ENCODE measurements around the gene TMEM240.
"Not testable (repeated sequence)": the region's sequence is repeated elsewhere in the genome, so short reads cannot be mapped to it uniquely, and the experiment has no call there.

Gene TMEM240

DNA sequence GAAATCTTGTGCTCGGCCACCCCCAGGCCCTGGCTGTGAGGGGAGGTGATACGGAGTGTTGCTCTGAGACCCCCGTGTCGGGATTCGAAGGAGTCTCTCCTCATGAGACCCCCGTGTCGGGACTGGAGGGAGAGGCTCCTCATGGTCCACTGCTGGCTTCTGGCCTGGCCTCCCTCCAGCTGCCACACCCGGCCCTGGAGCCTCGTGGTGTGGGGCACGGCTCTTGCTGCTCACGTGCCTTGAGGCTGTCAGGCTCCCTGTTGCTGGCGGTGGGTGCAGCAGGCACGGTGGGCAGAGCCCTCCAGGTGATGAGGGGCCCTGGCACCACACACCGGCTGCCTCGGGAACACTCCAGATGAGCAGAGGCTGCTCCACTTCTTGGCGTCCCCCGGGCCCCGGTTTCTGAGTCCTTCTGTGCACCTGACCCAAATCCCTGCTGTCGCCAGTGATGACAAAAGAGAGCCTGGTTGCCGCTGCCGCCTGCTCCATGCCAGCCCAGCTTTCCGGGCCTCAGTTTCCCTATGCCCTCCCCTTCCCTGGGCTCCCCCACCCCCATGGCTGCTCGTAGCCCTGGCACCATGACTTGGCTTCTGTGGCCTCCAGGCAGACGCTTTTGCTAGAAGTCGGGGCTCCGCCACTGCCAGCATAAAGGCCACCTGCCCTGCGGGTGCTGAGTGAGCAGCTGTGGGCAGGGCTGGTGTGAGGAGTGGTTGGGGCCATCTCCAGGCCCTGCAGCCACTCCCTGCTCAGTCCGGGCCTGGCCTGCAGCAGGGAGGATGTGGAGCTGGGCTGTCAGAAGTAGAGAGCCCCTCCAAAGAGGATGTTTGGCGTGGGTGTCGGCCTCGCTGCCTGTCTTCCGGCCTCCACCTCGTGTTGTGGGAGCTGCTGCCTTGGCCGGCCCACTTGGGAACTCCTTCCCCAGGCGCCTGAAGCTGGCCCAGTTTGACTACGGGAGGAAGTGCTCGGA lies 11.8 kb downstream of the TMEM240 start:
- no peak for DNase-seq
- intact Hi-C loops (cut with DNase I): no loop called here

DNA sequence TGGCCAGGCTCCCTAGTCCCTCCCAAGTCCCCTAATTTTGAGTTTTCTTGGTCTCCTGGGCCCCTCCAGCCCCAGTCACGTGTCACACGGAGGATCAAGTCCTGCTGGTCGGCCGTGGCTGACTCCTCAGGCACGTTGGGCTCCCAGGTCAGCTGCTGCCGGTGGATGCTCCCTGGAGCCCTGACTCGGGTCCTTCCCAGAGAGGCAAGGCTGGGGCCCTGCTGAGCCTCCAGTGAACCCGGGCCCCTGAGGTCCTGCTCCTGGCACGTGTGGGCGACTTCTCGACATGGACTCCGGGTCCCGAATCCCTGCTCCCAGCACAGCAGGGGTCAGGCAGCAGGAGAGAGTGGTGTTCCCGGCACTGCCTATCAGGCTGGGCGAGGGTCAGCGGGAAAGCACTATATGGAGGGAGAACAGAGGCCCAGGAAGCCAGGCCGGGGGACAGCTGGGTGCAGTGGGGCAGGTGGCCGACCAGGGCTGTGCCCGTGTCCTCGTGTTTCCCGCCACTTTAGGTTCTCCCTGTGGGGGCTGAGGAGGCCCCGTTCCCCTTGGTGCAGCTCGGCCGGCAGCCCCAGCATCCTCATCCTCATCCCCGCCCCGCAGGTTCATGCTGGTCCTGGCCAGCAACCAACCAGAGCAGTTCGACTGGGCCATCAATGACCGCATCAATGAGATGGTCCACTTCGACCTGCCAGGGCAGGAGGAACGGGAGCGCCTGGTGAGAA lies 13.2 kb downstream of the TMEM240 start:
- intact Hi-C loops (cut with DNase I): no loop called here

DNA sequence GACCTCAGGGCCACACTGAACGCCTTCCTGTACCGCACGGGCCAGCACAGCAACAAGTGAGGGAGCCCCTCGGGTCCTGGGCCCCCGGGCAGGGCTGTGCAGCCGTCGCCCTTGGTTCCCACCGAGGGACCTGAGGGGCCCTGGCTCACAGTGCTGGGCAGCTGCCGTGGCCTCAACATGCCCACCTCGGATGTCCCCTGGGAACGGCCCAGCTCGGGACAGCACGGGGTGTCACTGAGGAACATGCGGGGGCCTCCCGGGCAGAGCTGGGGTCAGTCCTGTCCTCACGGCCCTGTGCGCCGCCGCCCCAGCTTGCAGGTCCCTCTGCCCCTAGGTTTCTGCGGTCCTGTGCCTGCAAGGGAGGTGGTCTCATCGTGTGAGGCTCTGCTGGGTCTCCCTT lies 13.9 kb downstream of the TMEM240 start:
- intact Hi-C loops (cut with DNase I); DNase-seq: not testable (repeated sequence)

More for the DNA sequence above, 13.2 kb downstream of the TMEM240 start:
- no peak for DNase-seq

DNA sequence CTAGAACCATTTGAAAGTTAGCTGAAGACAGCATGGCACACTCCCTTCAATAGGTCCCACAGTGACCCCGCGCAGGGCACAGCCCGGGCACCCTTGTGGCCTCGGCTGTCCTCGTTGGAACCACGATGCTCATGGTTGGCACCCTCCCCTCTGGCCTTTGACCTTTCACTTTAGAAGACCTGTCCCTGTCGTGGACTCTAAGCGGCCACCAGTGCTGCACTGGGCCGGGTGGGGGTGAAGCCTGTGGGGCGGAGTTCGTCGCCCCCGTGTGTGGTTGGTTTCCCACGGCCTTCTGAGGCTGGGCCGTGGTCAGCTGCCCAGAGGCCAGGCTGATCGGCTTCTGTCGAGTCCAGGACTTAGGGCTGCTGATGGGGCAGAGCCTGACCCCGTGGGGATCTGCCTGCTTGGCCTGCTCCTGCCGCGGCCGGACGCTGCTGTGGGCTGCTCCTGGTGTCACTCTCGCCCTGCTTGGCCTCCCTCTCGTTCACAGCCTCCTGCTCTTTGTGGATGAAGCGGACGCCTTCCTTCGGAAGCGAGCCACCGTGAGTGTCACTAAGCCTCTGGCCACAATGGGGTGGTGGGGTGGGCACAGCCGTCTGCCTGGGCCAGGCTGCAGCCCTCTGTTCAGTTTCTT lies 15.6 kb downstream of the TMEM240 start:
- DNase-seq; intact Hi-C loops (cut with DNase I): not testable (repeated sequence)

DNA sequence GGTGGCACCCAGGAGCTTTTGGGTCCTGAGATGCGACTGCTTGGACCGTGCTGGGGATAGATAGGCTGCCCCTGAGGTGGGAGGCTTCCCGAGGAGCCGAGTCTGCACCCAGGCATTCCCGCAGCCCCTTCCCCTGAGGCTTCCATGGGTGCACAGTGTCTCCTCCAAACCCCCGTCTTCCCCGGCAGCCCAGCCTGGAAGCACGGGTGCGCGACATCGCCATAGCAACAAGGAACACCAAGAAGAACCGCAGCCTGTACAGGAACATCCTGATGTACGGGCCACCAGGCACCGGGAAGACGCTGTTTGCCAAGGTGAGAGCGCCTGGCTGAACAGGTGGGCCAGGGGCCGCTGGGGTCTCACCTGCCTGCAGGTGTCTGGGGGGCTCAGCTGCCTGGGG lies 16.8 kb downstream of the TMEM240 start:
- peak in 2 of 10 donors; percentile 40 to 89 for DNase-seq
- intact Hi-C loops (cut with DNase I): not testable (repeated sequence)

DNA sequence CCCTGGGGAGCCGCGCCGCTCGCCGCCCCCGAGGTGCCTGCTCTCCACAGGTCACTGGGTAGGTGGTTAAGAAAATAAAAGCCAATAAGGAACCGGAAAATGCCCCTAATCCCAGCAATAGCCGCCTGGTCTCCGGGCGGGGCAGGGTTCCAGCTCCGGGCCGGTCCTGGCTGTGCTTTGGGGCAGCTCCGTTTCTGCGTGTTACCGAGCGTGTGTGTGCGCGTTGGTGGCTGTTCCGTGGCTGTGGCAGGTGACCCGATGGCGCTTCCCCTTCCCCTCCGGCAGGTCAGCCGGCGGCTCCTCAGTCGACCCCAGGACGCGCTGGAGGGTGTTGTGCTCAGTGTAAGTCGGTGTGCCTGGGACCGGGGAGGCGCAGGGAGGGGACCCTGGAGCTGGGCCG lies 17.2 kb downstream of the TMEM240 start:
- intact Hi-C loops (cut with DNase I): not testable (repeated sequence)
- peak in 1 of 10 donors; percentile 55 for DNase-seq

DNA sequence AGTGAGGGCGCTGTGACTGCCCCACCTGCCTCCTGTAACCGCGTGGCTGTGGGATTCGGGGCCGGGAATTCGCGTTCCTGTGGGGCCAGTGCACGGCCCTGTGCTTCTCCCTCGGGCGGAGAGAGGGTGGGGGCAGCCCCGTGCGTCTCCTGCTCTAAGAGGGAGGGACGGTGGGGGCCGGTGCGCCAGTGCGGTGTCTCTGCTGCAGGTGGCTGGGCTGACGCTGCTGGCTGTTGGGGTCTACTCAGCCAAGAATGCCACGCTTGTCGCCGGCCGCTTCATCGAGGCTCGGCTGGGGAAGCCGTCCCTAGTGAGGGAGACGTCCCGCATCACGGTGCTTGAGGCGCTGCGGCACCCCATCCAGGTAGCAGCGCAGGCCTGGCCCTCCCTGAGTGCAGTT lies 17.9 kb downstream of the TMEM240 start:
- DNase-seq; intact Hi-C loops (cut with DNase I): not testable (repeated sequence)

DNA sequence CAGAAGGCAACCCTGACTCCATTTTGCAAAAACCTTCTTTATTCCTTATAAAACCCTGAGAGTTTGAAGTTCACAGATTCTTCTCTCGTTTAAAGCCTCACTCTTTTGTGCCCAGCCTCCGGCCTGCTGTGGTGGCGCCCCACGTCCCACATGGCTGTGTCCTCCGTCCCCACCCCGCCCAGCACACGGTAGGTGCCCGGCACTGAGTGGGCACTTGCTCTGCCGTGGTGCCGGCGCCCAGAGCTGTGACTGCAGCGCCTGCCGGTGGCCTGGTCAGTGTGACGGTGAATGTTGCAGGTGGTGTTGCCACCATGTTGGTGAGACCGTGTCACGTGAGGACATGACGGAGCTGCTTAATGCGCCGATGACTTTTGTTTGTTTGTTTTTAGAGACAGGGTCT lies 19.1 kb downstream of the TMEM240 start:
- intact Hi-C loops (cut with DNase I): no loop called here
- no peak for DNase-seq

DNA sequence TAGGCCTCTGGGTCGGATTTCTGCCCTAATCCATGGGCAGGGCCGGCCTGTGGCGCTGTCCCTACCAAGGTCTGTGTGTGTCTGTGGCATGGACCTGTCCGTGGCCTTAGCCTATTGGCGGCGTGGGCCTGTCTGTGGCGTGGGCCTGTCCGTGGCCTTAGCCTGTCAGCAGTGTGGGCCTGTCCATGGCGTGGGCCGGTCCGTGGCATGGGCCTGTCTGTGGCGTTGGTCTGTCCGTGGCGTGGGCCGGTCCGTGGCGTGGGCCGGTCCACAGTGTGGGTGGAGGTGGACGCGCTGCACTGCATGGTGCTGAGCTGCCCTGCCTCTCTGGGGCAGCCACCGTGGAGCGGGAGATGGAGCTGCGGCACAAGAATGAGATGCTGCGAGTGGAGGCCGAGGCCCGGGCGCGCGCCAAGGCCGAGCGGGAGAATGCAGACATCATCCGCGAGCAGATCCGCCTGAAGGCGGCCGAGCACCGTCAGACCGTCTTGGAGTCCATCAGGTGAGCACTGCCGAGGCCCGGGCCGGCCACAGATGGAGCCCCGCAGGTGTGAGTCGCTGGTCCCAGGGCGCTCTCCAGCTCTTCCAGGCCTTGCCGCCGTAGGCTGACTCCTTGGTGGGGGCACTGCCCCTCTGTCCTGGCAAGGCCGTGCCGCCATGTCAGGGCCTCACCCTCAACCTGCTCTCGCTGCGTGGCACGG lies 20.5 kb downstream of the TMEM240 start:
- peak in 1 of 10 donors; percentile 86 for DNase-seq
- intact Hi-C loops (cut with DNase I): not testable (repeated sequence)

DNA sequence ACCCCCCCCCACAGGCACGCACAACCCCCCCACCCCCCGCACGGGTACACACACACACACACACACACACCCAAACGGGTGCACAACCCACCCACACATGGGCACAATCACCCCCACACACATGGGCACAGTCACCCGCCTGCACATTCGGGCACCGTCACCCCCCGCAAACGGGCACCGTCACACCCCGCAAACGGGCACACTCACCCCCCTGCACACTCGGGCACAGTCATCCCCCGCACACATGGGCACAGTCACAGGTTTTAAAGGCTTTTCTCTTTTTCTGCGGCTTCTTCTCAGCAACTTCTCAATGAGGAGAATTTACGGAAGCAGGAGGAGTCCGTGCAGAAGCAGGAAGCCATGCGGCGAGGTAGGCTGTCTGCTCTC lies 21.8 kb downstream of the TMEM240 start:
- intact Hi-C loops (cut with DNase I): not testable (repeated sequence)
- peak in 1 of 10 donors; percentile 79 for DNase-seq

DNA sequence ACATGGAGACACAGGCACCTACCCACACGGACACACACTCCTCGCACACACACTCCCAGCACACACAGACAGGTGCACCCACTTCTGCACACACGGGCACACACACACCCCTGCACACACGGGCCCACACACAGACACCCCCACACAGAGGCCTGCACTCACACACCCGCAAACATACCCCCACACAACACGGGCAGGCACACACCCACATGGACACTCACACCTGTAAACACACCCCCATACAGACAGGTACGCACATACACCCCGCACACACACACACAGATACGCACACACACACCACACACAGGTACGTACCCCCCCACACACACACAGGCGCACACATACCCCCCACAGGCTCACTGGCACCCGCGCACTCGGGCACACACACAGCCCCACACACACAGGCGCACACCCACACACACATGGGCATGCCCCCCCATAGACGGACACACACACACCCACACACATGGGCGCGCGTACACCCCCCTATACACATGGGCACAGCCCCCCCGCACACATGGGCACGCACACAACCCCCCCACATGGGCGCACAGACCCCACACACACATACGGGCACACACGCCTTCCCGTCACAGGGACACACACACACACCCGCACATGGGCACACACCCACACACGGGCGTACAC lies 22.3 kb downstream of the TMEM240 start:
- DNase-seq: no peak
- intact Hi-C loops (cut with DNase I): no loop called here

DNA sequence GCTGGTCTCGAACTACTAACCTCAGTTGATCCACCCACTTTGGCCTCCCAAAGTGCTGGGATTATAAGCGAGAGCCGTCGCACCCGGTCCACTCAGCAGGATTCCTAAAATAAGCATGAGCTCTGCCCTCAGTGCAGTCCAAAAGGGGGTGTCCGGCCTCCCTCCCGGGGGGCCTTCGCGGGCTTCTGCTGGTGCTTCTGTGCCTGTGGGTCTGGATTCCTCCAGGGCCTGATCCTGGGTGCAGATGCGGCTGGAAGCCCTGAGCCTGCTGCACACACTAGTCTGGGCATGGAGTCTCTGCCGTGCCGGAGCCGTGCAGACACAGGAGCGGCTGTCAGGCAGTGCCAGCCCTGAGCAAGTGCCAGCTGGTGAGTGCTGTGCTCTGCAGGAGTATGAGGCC lies 23.5 kb downstream of the TMEM240 start:
- intact Hi-C loops (cut with DNase I); DNase-seq: not testable (repeated sequence)

DNA sequence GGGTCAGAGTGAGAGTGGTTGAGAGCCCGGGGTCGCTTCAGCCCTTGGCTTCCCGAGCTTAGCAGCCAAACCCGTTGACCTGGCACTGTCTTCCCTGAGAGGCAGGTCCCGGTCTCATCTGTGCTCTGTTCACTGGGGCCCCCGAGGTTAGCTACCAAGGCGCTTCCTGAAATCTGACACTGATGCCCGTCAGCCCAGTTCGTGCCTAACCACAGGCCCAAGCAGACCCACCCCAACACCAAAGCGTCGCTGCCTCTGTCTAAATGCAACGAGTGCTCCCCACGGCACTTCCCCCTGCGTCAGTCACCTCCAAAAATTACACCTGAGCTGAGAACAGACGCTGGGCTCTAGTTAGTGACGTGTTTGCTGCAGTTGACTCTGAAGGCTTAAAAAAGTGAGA lies 26.0 kb downstream of the TMEM240 start:
- intact Hi-C loops (cut with DNase I); DNase-seq: not testable (repeated sequence)

DNA sequence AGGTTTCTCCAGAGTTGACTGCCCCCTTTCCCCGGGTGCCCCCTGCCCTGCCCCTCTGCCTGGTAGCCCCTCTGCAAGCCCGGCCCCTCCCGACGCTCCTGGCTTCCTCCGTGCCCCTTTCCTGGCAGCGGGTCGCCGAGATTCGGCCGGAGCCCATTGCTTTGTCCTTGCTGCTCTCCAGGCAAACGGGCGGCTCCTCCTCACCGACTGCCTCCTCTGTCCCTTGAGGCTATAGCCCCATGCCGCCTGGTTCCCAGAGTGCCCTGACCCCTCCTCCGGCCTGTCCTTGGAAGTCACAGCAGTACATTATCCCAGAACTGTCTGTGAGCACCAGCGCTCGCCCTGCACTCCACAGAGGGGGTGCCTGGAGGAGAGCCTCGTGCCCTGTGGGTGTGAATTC lies 26.7 kb downstream of the TMEM240 start:
- DNase-seq; intact Hi-C loops (cut with DNase I): not testable (repeated sequence)

DNA sequence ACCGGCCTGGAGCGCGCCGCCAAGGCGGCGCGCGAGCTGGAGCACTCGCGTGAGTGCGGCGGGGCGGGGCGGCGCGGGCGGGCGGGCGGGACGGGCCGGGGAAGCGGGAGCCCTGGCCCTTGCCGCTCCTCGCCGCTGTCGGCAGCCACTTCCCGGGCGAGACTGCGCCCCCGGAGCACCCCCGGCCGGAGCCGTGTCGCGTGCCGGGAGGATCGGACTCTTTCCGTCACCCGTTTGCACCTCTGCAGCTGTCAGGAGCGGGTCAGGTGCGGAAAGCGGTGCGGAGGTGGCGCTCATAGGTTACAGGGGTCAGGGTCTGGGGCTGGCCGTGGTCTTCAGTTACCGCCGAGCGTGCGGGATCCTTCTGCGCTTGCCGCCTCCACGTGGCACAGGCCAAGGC lies 28.0 kb downstream of the TMEM240 start:
- intact Hi-C loops (cut with DNase I): not testable (repeated sequence)
- peak in 1 of 10 donors; percentile 69 for DNase-seq

DNA sequence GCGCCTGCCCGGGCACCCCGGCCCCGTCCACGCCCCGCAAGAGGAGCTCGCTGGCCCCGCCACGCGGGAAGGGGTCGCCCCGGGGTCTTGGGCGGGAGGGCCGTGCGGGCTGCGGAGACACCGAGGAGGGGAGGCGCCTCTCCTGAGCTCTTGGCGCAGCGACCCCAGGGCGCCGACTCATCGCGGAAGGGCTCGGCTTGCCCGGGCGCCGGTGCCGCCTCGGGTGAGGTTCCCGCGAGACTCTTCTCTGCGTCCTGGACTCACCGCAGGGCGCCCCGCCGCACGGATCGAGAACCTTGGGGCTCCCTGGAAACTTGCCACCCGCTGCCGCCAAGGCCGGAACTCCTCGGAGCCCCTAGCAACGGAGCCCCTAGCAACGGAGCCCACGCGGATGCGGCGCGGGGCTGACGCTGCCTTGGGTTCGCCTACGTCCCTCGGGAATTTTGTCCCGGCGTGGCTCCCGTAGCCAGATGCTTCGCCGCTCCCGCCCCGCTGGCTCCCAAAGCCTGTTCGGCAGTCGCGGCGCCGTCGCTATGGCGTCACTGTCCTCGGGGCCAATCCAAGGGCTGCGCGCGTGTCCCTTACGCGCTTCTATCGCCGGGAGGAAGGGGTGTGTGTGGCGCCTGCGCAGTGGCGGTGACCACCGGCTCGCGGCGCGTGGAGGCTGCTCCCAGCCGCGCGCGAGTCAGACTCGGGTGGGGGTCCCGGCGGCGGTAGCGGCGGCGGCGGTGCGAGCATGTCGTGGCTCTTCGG lies 28.7 kb downstream of the TMEM240 start, which contains the start of gene ATAD3A:
Gene ATAD3A (plus strand): TSS at position 630 of the 753 bp plus-strand sequence. CDS start 107 bp downstream, at position 737.
- intact Hi-C loops (cut with DNase I): no loop called here
- DNase-seq: peak; percentile 98 to 100 (median 99)

DNA sequence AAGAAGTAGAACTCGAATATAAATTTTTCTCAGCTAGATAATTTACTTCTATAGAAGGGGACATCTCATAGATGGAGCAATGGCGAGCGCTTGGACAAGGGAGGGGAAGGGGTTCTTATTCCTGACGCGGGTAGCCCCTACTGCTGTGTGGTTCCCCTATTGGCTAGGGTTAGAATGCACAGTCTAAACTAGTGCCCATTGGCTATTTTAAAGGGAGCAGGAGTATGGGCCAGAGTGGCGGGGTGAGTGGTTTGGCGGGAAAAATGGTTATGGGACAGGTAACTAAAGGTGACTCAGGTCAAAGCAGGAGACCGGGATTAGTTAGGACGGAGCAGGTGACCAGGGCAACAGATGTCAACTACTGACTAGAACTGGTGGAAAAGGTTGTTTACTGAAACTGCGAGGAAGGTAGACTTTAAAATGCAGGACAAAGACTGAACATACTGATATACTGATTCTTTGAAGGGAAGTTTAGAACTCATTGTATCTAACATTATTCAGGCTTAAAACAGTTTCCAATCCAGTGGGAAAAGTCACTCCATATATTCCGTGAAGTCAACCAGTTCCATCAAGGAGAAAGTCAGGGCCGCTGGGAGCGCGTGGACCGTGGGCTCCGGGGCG lies 29.4 kb downstream of the TMEM240 start:
- DNase-seq: no peak
- intact Hi-C loops (cut with DNase I): no loop called here

DNA sequence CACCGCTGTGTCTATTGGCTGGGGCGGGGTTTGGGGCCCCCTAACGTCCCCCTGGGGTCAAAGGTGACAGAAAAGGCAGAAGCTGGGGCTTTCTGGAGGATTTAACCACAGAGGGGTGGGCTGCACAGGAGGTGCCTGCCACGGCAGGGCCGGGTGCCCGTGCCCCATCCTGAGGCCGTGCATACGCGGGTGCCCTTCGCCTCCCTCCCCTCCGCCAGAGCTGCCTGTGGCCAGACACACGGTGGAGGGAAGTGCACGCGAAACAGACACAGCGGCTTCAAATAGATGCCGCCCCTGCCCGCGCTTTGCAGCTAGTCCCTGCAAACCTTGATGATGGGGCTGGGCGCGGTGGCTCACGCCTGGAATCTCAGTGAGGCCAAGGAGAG lies 31.0 kb downstream of the TMEM240 start:
- DNase-seq; intact Hi-C loops (cut with DNase I): not testable (repeated sequence)
